ENCODE measurements around the gene KCNT2. TPM values are rescaled to one million over a fixed set of nuclear protein-coding genes. Genes with fewer than 3 reads are reported as not detected.

Gene KCNT2
- total RNA-seq, 2 experiments from 2014 or later, result not detected

GRCh38 chr1:196467230-196467925 is 140.9 kb downstream of the KCNT2 start:
- Mint-ChIP-seq H3K27me3 (no peaks in the 10 kb centered on the region), H3K27ac (no peak overlapping the region), H3K4me1 (no peaks in the 10 kb centered on the region), H3K36me3 (no peaks in the 10 kb centered on the region), H3K4me3 (no peak overlapping the region), H3K9me3 (no peaks in the 10 kb centered on the region)
- POLR2A ChIA-PET, result no interaction called here
- ATAC-seq (ENCODE audit: low read depth) (no peak), DNase-seq (no peak)

GRCh38 chr1:196466654-196467053 is 141.6 kb downstream of the KCNT2 start:
- H3K27ac Mint-ChIP-seq, result no peak overlapping the region
- ATAC-seq (ENCODE audit: low read depth) (no peak), DNase-seq (no peak)
- H3K36me3 Mint-ChIP-seq, result no peaks in the 10 kb centered on the region
- POLR2A ChIA-PET, result no interaction called here
- H3K9me3 Mint-ChIP-seq, result no peaks in the 10 kb centered on the region
- H3K4me1 Mint-ChIP-seq, result no peaks in the 10 kb centered on the region
- no peak overlapping the region for H3K4me3 Mint-ChIP-seq
- no peaks in the 10 kb centered on the region for H3K27me3 Mint-ChIP-seq

DNA sequence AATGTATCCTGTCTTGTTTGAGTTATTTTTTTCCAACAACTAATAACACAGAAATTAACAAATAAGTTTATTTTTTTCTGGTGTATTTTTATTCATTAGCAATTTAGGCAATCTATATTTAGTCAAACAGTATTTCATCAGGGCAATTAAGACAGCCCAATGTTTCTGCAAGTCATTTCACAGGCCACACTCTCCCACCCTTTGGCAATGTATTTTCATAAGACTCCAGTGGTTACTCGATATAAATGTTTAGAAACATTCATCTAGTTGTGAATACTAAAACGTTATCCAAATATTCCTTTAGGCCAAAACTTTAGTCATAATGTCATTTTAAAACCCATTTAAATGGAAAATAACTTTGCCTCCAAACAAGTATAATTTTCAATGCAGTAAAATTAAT is 142.1 kb downstream of the KCNT2 start:
- POLR2A ChIA-PET, result no interaction called here
- no peak for DNase-seq
- Mint-ChIP-seq H3K27me3 (no peaks in the 10 kb centered on the region), H3K36me3 (no peaks in the 10 kb centered on the region), H3K4me1 (no peaks in the 10 kb centered on the region), H3K27ac (no peak overlapping the region), H3K9me3 (no peaks in the 10 kb centered on the region), H3K4me3 (no peak overlapping the region)
- ATAC-seq (ENCODE audit: low read depth), result no peak

DNA sequence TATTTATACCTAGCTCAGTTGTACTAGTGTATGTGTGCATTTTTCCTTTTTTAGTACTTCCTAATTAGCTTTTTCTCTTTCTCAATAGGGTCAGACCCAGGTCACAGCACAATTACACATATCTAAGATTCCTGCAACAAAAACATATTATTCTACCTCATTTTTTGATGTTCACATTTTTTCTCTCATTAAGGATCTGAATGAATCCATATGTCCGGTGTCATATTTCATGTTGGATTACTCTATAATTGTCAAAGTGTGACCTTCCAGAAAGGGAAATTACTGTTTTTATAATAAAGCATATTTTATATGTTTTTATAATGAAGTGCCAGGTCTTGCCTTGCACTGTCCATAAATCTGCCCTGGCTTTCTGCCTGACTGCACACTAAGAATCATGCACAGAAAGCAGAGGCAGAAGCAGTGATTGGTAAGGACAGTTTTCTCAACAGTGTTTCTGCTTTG is 143.7 kb downstream of the KCNT2 start:
- Mint-ChIP-seq H3K4me3 (no peak overlapping the region), H3K27ac (no peak overlapping the region), H3K36me3 (no peaks in the 10 kb centered on the region), H3K27me3 (no peaks in the 10 kb centered on the region), H3K9me3 (no peaks in the 10 kb centered on the region), H3K4me1 (no peaks in the 10 kb centered on the region)
- DNase-seq (no peak), ATAC-seq (ENCODE audit: low read depth) (no peak)
- POLR2A ChIA-PET, result no interaction called here

- Mint-ChIP-seq H3K27me3 (no peaks in the 10 kb centered on the region), H3K27ac (no peak overlapping the region), H3K4me3 (no peak overlapping the region), H3K9me3 (no peaks in the 10 kb centered on the region), H3K36me3 (no peaks in the 10 kb centered on the region), H3K4me1 (no peaks in the 10 kb centered on the region)
- ATAC-seq (ENCODE audit: low read depth) (no peak), DNase-seq (no peak)
- POLR2A ChIA-PET, result no interaction called here
Measured at GRCh38 chr1:196462086-196462485, 146.2 kb downstream of the KCNT2 start.

DNA sequence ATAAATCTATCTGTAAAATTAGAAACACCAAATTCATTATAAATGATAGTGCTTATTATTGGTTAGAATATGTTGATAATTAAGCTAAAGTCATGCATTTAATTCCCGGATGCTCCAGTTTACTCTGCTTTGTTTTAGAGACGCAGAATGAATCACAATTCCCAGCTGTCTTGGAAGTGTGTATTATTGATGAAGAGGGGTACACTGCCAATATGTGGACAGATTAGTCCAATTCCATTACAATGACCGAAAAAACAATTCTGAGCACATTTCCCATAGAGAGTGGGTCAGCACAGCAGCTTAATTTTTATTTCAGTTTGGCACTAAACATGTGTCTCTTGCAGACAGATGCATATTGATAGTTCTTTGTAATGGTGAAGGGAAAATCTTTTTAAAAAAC is 146.7 kb downstream of the KCNT2 start:
- no peaks in the 10 kb centered on the region for H3K36me3 Mint-ChIP-seq
- POLR2A ChIA-PET, result no interaction called here
- no peaks in the 10 kb centered on the region for H3K4me1 Mint-ChIP-seq
- H3K4me3 Mint-ChIP-seq, result no peak overlapping the region
- DNase-seq (no peak), ATAC-seq (ENCODE audit: low read depth) (no peak)
- H3K27ac Mint-ChIP-seq, result no peak overlapping the region
- H3K27me3 Mint-ChIP-seq, result no peaks in the 10 kb centered on the region
- no peaks in the 10 kb centered on the region for H3K9me3 Mint-ChIP-seq

DNA sequence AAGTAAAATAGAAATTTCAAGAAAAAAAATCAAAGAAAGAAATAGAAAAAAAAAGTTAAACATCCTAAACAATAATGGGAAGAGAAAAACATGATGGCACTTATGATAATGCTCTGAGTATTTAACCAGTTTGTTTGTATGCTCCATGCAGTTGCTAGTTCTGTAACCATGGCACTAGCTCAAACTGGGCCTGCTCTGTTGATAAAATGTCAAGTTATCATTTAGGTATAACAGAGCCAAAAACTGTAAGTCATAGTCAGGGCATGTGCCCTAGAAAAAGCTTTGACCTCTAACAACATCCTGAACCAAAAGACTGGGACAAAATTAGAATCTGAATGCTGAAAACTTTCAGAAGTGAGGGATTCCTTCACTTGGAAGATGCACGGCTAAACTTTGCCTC is 148.9 kb downstream of the KCNT2 start:
- POLR2A ChIA-PET, result no interaction called here

DNA sequence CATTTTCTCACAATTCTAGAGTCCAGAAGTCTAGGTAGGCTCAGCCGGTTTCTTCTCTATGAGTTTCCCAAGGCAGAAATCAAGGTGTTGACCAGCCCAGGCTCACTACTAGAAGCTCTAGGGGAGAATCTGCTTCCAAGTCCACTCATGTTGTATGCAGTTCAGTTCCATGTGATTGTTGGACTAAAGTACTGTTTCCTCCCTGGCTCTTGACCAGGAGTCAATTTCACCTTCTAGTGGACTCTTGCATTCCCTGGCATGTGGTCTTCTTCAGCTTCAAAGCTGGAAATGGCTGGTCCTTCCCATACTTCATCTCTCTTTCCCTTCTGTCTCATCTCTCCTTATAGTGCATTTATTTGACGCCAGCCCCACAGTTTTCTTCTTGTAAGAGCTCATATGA is 153.4 kb downstream of the KCNT2 start:
- H3K36me3 Mint-ChIP-seq, result no peaks in the 10 kb centered on the region
- H3K4me3 Mint-ChIP-seq, result no peak overlapping the region
- POLR2A ChIA-PET, result no interaction called here
- DNase-seq, result no peak
- H3K27ac Mint-ChIP-seq, result no peak overlapping the region
- H3K27me3 Mint-ChIP-seq, result no peaks in the 10 kb centered on the region
- no peaks in the 10 kb centered on the region for H3K9me3 Mint-ChIP-seq
- no peak for ATAC-seq (ENCODE audit: low read depth)
- no peaks in the 10 kb centered on the region for H3K4me1 Mint-ChIP-seq

More for the DNA sequence above, 148.9 kb downstream of the KCNT2 start:
- DNase-seq (no peak), ATAC-seq (ENCODE audit: low read depth) (no peak)
- no peak overlapping the region for H3K27ac Mint-ChIP-seq
- no peak overlapping the region for H3K4me3 Mint-ChIP-seq
- H3K36me3 Mint-ChIP-seq, result no peaks in the 10 kb centered on the region
- no peaks in the 10 kb centered on the region for H3K4me1 Mint-ChIP-seq
- H3K9me3 Mint-ChIP-seq, result no peaks in the 10 kb centered on the region
- no peaks in the 10 kb centered on the region for H3K27me3 Mint-ChIP-seq

GRCh38 chr1:196451103-196451502 is 157.1 kb downstream of the KCNT2 start:
- Mint-ChIP-seq H3K9me3 (no peaks in the 10 kb centered on the region), H3K27me3 (no peaks in the 10 kb centered on the region)

DNA sequence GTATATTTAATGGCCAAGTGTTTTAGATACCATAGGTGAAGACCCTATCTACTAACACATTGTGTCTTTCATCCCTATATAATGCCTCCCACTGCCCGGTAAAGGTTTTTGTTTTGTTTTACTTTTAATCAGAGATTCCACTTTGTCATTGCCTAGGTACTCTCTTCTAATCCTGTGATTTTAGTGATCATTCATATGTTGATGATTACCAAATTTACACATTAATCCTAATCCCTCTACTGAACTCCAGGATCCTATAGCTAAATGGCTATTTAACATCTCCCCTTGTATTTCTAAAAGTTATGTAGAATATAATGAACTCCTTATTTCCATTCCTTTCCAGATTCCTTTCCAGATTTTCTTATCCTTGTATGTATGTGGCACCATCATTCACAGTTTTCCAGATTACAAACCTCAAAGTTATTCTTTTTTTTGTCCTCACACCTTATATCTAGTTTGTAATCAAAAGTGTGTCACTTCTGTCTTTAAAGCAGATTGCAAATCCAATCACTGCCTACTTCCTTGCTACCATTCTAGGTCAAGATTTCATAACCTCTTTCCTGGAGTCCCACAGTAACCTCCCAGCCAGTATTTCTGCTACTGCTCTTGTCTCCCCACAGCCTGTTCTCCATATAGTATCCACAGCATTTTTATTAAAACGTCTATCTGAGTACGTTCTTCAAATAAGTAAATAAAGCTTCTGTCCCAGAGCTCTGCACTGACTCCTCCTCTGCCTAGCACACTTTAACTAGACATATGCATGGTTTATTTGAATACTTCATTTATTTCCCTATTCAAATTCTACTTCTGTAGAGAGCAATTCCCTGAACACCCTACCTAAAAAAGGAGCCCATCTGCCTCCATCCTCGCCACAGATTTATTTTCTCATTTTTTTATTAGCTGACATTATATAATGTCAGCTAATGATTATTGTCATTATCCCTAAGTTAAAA is 157.8 kb downstream of the KCNT2 start:
- no peaks in the 10 kb centered on the region for H3K9me3 Mint-ChIP-seq
- ATAC-seq (ENCODE audit: low read depth), result no peak
- no peak for DNase-seq
- H3K4me1 Mint-ChIP-seq, result no peaks in the 10 kb centered on the region
- no peaks in the 10 kb centered on the region for H3K27me3 Mint-ChIP-seq
- POLR2A ChIA-PET, result no interaction called here
- H3K36me3 Mint-ChIP-seq, result no peaks in the 10 kb centered on the region
- no peak overlapping the region for H3K4me3 Mint-ChIP-seq
- no peak overlapping the region for H3K27ac Mint-ChIP-seq

More at GRCh38 chr1:196451103-196451502, 157.1 kb downstream of the KCNT2 start:
- Mint-ChIP-seq H3K4me3 (no peak overlapping the region), H3K4me1 (no peaks in the 10 kb centered on the region), H3K27ac (no peak overlapping the region), H3K36me3 (no peaks in the 10 kb centered on the region)
- DNase-seq, result no peak
- POLR2A ChIA-PET, result no interaction called here
- ATAC-seq (ENCODE audit: low read depth), result no peak

DNA sequence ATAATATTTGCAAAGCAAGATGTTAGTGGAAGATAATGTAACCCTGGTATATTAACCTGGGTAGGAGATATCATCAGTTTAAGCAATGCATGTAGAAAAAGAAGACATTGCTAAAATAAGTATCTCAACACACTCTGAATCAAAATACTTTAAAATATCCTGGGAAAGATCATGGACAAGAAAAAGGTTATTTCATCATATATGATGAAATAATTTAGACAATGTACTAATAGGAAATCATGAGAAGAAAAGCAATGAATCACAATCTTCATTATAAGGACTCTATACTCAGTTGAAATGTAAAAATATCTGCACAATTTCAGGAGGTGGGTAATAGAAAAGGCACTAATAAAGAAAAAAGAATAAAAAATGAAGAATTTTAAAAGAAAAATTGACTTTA is 158.8 kb downstream of the KCNT2 start:
- Mint-ChIP-seq H3K4me3 (no peak overlapping the region), H3K4me1 (no peaks in the 10 kb centered on the region), H3K36me3 (no peaks in the 10 kb centered on the region), H3K27ac (no peak overlapping the region), H3K9me3 (no peaks in the 10 kb centered on the region), H3K27me3 (no peaks in the 10 kb centered on the region)
- DNase-seq (no peak), ATAC-seq (ENCODE audit: low read depth) (no peak)
- POLR2A ChIA-PET, result no interaction called here

DNA sequence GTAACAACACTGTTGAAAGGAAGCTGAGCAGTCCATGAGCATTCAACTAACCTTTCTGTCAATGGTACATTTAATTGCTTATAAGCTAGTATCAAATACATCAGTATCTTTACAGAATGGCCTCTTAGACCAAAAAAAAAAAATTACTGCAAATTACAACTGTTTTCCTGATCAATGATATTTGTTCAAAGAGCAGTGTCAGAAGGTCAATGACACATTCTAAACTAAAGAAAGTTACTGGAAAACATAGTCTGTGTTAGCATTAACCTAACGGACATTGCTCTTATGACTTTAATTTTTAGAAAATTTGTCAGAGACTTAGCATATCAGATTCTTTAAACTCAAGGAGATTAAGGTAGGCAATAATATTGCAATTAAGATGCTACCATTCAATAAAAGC is 162.5 kb downstream of the KCNT2 start:
- no peak overlapping the region for H3K27ac Mint-ChIP-seq
- H3K4me3 Mint-ChIP-seq, result no peak overlapping the region
- no peaks in the 10 kb centered on the region for H3K27me3 Mint-ChIP-seq
- H3K9me3 Mint-ChIP-seq, result no peaks in the 10 kb centered on the region
- ATAC-seq (ENCODE audit: low read depth) (no peak), DNase-seq (no peak)
- H3K4me1 Mint-ChIP-seq, result no peaks in the 10 kb centered on the region
- POLR2A ChIA-PET, result no interaction called here
- no peaks in the 10 kb centered on the region for H3K36me3 Mint-ChIP-seq

- Mint-ChIP-seq H3K4me1 (no peaks in the 10 kb centered on the region), H3K36me3 (no peaks in the 10 kb centered on the region), H3K9me3 (no peaks in the 10 kb centered on the region)
Measured at GRCh38 chr1:196444634-196445033, 163.6 kb downstream of the KCNT2 start.

DNA sequence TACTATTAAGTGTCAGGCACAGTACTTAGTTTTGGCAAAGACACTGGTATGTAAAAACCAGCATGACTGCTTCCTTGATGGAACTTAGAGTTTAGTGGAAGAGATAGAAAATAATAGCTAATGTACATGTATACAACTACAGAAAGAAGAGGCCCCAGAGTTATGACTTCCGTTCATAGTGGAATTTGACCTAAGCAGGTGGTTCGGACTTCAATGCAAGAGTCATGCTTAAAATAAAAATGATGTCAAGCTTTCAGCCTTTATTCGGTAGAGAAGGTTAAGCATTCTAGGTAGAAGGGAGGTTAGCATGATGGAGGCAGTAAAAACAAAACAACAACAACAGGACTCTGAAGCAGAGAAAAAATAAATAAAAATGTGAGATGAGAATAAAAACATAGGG is 165.9 kb downstream of the KCNT2 start:
- Mint-ChIP-seq H3K27me3 (no peaks in the 10 kb centered on the region), H3K36me3 (no peaks in the 10 kb centered on the region)
- no peak for DNase-seq

More at GRCh38 chr1:196444634-196445033, 163.6 kb downstream of the KCNT2 start:
- Mint-ChIP-seq H3K27me3 (no peaks in the 10 kb centered on the region), H3K27ac (no peak overlapping the region), H3K4me3 (no peak overlapping the region)
- POLR2A ChIA-PET, result no interaction called here
- no peak for ATAC-seq (ENCODE audit: low read depth)
- no peak for DNase-seq

More for the DNA sequence above, 165.9 kb downstream of the KCNT2 start:
- Mint-ChIP-seq H3K4me1 (no peaks in the 10 kb centered on the region), H3K4me3 (no peak overlapping the region), H3K9me3 (no peaks in the 10 kb centered on the region), H3K27ac (no peak overlapping the region)
- POLR2A ChIA-PET, result no interaction called here
- no peak for ATAC-seq (ENCODE audit: low read depth)
